ENCODE measurements around the gene ENTPD8.

- TF ChIP-seq CTCF (IDR thresholded peaks at IDR 0.05) (no peak), EP300 (IDR thresholded peaks at IDR 0.05) (no peak), POLR2A (IDR thresholded peaks at IDR 0.05) (no peak), POLR2AphosphoS5 (IDR thresholded peaks at IDR 0.05) (no peak)
Measured at GRCh38 chr9:137389428-137389746, 51.8 kb downstream of the ENTPD8 start.

Data from sigmoid colon (tissue), 4 donors.